Lower leg skin (tissue), 4 donors: Measurements from ENCODE around the gene PRAMEF1. TPM values are rescaled to one million over a fixed set of nuclear protein-coding genes. Genes with fewer than 3 reads are reported as not detected.
"Not testable (repeated sequence)": the region's sequence is repeated elsewhere in the genome, so short reads cannot be mapped to it uniquely, and the experiment has no call there.

Source experiments
- DNase-seq, 2 donors: peaks; one replicate each; pipeline ENCODE4 v3.0.0-alpha.2; 2019; ENCODE audit warnings: low spot score in 2 of 2
- H3K4me3 ChIP-seq: fragments of 200-600 bp; sonication (generic); 2 replicates; pipeline ENCODE4 v1.5.1; 2017; ENCODE audit warnings: mild to moderate bottlenecking, low read depth; ENCODE audit not compliant: poor library complexity, severe bottlenecking
- CTCF ChIP-seq, 3 donors: fragments of 450-650 bp; IDR thresholded peaks; one replicate each; pipeline ENCODE4 v1.5.1; 2016; ENCODE audit warnings: antibody characterized with exemption in 3 of 3, mild to moderate bottlenecking in 3 of 3, moderate library complexity in 2 of 3
- POLR2A ChIP-seq, 2 donors: fragments of 450-650 bp; IDR thresholded peaks; one replicate each; pipeline ENCODE4 v1.6.1; 2016 to 2017; ENCODE audit warnings: antibody characterized with exemption in 2 of 2, mild to moderate bottlenecking in 1 of 2, moderate library complexity in 1 of 2
- WGBS, 2 donors: methylation state at CpG; one replicate each; pipeline ENCODE4 v1.1.5; 2018; 5-methylcytosine and 5-hydroxymethylcytosine counted together
- intact Hi-C: fragments of 100-400 bp; cut with DNase I; formaldehyde crosslinking; loops from one replicate; pipeline ENCODE4 v1.15.0; 2023; ENCODE audit warnings: low total_unique reads
- total RNA-seq, 4 donors: library from RNA; depleted of rRNA; stranded (reverse); fragments of >200 nt; gene quantifications; one replicate each; pipeline ENCODE4 v1.1.0, GENCODE V29; 2016

Gene PRAMEF1
- total RNA-seq, 4 donors from 2014 or later, result not detected

GRCh38 chr1:12778061-12778460 lies 13.1 kb upstream of the PRAMEF1 start:
- peak in 1 of 2 donors; percentile 63 for DNase-seq
- intact Hi-C loops, result no loop called here
- no peak overlapping the region for H3K4me3 ChIP-seq
- 85 to 89% methylated on average over 4 of the region's 4 CpGs for WGBS, 2 donors
- no peak for TF ChIP-seq CTCF (IDR thresholded peaks at IDR 0.05)
- no peak for TF ChIP-seq POLR2A (IDR thresholded peaks at IDR 0.05)

- intact Hi-C loops, result no loop called here
- no peak for TF ChIP-seq POLR2A (IDR thresholded peaks at IDR 0.05)
- no peak for TF ChIP-seq CTCF (IDR thresholded peaks at IDR 0.05)
- no peak overlapping the region for H3K4me3 ChIP-seq
- WGBS, 2 donors, result 70 to 82% methylated on average over 6 of the region's 6 CpGs
- peak in 1 of 2 donors; percentile 40 for DNase-seq
Measured at GRCh38 chr1:12778907-12779306, 12.3 kb upstream of the PRAMEF1 start.

GRCh38 chr1:12781488-12781887 lies 9.7 kb upstream of the PRAMEF1 start:
- intact Hi-C loops, DNase-seq: not testable (repeated sequence)
- 75 to 78% methylated on average over 5 of the region's 5 CpGs for WGBS, 2 donors

GRCh38 chr1:12783783-12784182 lies 7.4 kb upstream of the PRAMEF1 start:
- H3K4me3 ChIP-seq, DNase-seq, intact Hi-C loops: not testable (repeated sequence)
- 38 to 54% methylated on average over 6 of the region's 7 CpGs for WGBS, 2 donors

More at GRCh38 chr1:12781488-12781887, 9.7 kb upstream of the PRAMEF1 start:
- H3K4me3 ChIP-seq, result not testable (repeated sequence)

- DNase-seq, result peak in 1 of 2 donors; percentile 49
- WGBS, 2 donors, result 81% methylated on average over 8 of the region's 8 CpGs
- H3K4me3 ChIP-seq, intact Hi-C loops: not testable (repeated sequence)
Measured at GRCh38 chr1:12784729-12785128, 6.5 kb upstream of the PRAMEF1 start.

- TF ChIP-seq POLR2A (IDR thresholded peaks at IDR 0.05) (no peak), CTCF (IDR thresholded peaks at IDR 0.05) (no peak)
- intact Hi-C loops, result no loop called here
- no peak for DNase-seq
- WGBS, 2 donors, result 45 to 58% methylated on average over 4 of the region's 4 CpGs
- H3K4me3 ChIP-seq, result no peak overlapping the region
Measured at GRCh38 chr1:12798911-12799310, 7.7 kb downstream of the PRAMEF1 start.

- WGBS, 2 donors, result 61 to 64% methylated on average over 2 of the region's 2 CpGs
- DNase-seq, result no peak
- H3K4me3 ChIP-seq, result no peak overlapping the region
- TF ChIP-seq POLR2A (IDR thresholded peaks at IDR 0.05) (no peak), CTCF (IDR thresholded peaks at IDR 0.05) (no peak)
- intact Hi-C loops, result no loop called here
Measured at GRCh38 chr1:12799730-12800129, 8.5 kb downstream of the PRAMEF1 start.
